H1 (cell line): ENCODE data around the gene KLHL41. TPM values are rescaled to one million over a fixed set of nuclear protein-coding genes. Genes with fewer than 3 reads are reported as not detected.
"Not testable (repeated sequence)": the region's sequence is repeated elsewhere in the genome, so short reads cannot be mapped to it uniquely, and the experiment has no call there.

ENCODE experiments used
- CTCF ChIA-PET: fragments of 300-600 bp; sonication (Branson Sonifier 250); formaldehyde crosslinking; loops from one replicate; lab custom pipeline; 2021; ENCODE audit not compliant: partially characterized antibody; lab: Charles Lee
- POLR2A ChIA-PET: fragments of 300-600 bp; sonication (Branson Sonifier 250); formaldehyde crosslinking; loops from one replicate; lab custom pipeline; 2021; ENCODE audit warnings: inconsistent platforms; ENCODE audit not compliant: partially characterized antibody; lab: Charles Lee
- DNase-seq, 2 experiments: peaks; one replicate each; pipeline versions ENCODE4 v3.0.0 to v3.0.0-alpha.2; 2010 to 2022; ENCODE audit warnings: low spot score in 2 of 2, low read depth in 1 of 2, mixed read lengths in 1 of 2
- FAIRE-seq: peaks from 2 replicates; lab custom pipeline; 2011; peaks lifted over from hg19 to GRCh38; lab: Jason Lieb, UNC
- H2AFZ ChIP-seq: 2 replicates; pipeline ENCODE4 v1.8.1; 2012; ENCODE audit warnings: low read length, inconsistent platforms
- H2AK5ac ChIP-seq: 2 replicates; pipeline ENCODE4 v1.6.1; 2013; ENCODE audit warnings: low read depth, low read length
- H2BK120ac ChIP-seq: replicated peaks from 2 replicates; pipeline ENCODE3; 2013; ENCODE audit warnings: low read depth, low read length, inconsistent platforms
- H2BK12ac ChIP-seq: 2 replicates; pipeline ENCODE4 v1.6.1; 2013; ENCODE audit warnings: low read depth, low read length
- H2BK15ac ChIP-seq: 2 replicates; pipeline ENCODE4 v1.6.1; 2013; ENCODE audit warnings: low read length
- H2BK20ac ChIP-seq: 2 replicates; pipeline ENCODE4 v1.6.1; 2013; ENCODE audit warnings: low read length
- H2BK5ac ChIP-seq: 2 replicates; pipeline ENCODE4 v1.6.1; 2013; ENCODE audit warnings: low read depth, low read length
- H3K14ac ChIP-seq: 2 replicates; pipeline ENCODE4 v1.6.1; 2013; ENCODE audit warnings: inconsistent platforms; ENCODE audit not compliant: insufficient read length
- H3K18ac ChIP-seq: 2 replicates; pipeline ENCODE4 v1.6.1; 2013; ENCODE audit warnings: low read length; ENCODE audit errors: extremely low read depth
- H3K23ac ChIP-seq: 2 replicates; pipeline ENCODE4 v1.6.1; 2013; ENCODE audit warnings: inconsistent platforms; ENCODE audit not compliant: insufficient read length
- H3K23me2 ChIP-seq: 2 replicates; pipeline ENCODE4 v1.6.1; 2013; ENCODE audit warnings: low read depth, low read length
- H3K27ac ChIP-seq: 2 replicates; pipeline ENCODE4 v1.6.1; 2011; ENCODE audit warnings: low read depth, low read length, inconsistent platforms
- H3K27me3 ChIP-seq, 4 experiments: replicated peaks in 1 of 4; 1 replicate in 1 of 4; 2 replicates in 3 of 4; pipeline versions ENCODE4 v1.6.1 to v1.8.1; 2011 to 2013; ENCODE audit warnings: low read length in 3 of 4, mild to moderate bottlenecking in 3 of 4, inconsistent platforms in 2 of 4, mixed read lengths in 2 of 4, moderate library complexity in 1 of 4; ENCODE audit not compliant: control insufficient read depth in 3 of 4, insufficient read depth in 3 of 4; ENCODE audit errors: extremely low read depth in 1 of 4
- H3K36me3 ChIP-seq, 4 experiments: 2 replicates each; pipeline versions ENCODE4 v1.6.1 to v1.8.1; 2011 to 2013; ENCODE audit warnings: mild to moderate bottlenecking in 4 of 4, low read length in 3 of 4, moderate library complexity in 2 of 4, control low read depth in 1 of 4, inconsistent platforms in 1 of 4; ENCODE audit not compliant: insufficient read depth in 4 of 4, control insufficient read depth in 2 of 4
- H3K4ac ChIP-seq: replicated peaks from 2 replicates; pipeline ENCODE3; 2013; ENCODE audit warnings: low read length, low read depth, mixed read lengths, inconsistent platforms; ENCODE audit not compliant: insufficient read length
- H3K4me1 ChIP-seq, 4 experiments: replicated peaks in 1 of 4; 1 replicate in 1 of 4; 2 replicates in 3 of 4; pipeline versions ENCODE4 v1.6.1 to v1.8.1; 2011 to 2013; ENCODE audit warnings: low read length in 3 of 4, inconsistent platforms in 2 of 4, mixed read lengths in 1 of 4; ENCODE audit not compliant: insufficient read depth in 4 of 4, control insufficient read depth in 3 of 4
- H3K4me2 ChIP-seq, 2 experiments: 2 replicates each; pipeline versions ENCODE4 v1.6.1 to v1.8.1; 2011 to 2013; ENCODE audit warnings: low read depth in 2 of 2, low read length in 2 of 2, control low read depth in 1 of 2, inconsistent platforms in 1 of 2, mild to moderate bottlenecking in 1 of 2; ENCODE audit not compliant: insufficient read depth in 1 of 2
- H3K4me3 ChIP-seq, 4 experiments: fragments of 200-600, 300-600 bp in 1 of 4; sonication (generic), shearing (Covaris generic), sonication (Bioruptor Twin) in 1 of 4; 2 replicates each; pipeline versions ENCODE4 v1.5.1 to v1.8.1; 2011 to 2016; ENCODE audit warnings: low read length in 4 of 4, low read depth in 3 of 4, control low read depth in 2 of 4, inconsistent platforms in 2 of 4, mild to moderate bottlenecking in 2 of 4, mixed read lengths in 1 of 4, moderate library complexity in 1 of 4; ENCODE audit not compliant: insufficient read depth in 2 of 4; ENCODE audit errors: extremely low read depth in 1 of 4
- H3K56ac ChIP-seq: replicated peaks from 2 replicates; pipeline ENCODE3; 2013; ENCODE audit warnings: low read depth, mild to moderate bottlenecking, mixed read lengths, low read length, inconsistent platforms; ENCODE audit not compliant: insufficient read length
- H3K79me1 ChIP-seq: 2 replicates; pipeline ENCODE4 v1.6.1; 2013; ENCODE audit warnings: low read depth, low read length, control low read depth
- H3K79me2 ChIP-seq, 2 experiments: 2 replicates each; pipeline versions ENCODE4 v1.6.1 to v1.8.1; 2012 to 2013; ENCODE audit warnings: low read length in 2 of 2, mild to moderate bottlenecking in 2 of 2, inconsistent platforms in 1 of 2; ENCODE audit not compliant: insufficient read depth in 2 of 2, control insufficient read depth in 1 of 2
- H3K9ac ChIP-seq, 4 experiments: replicated peaks in 1 of 4; 1 replicate in 1 of 4; 2 replicates in 3 of 4; pipeline versions ENCODE4 v1.6.1 to v1.8.1; 2011 to 2013; ENCODE audit warnings: low read depth in 3 of 4, low read length in 3 of 4, control low read depth in 2 of 4, mild to moderate bottlenecking in 2 of 4, moderate library complexity in 2 of 4, inconsistent platforms in 1 of 4; ENCODE audit errors: extremely low read depth in 1 of 4
- H3K9me3 ChIP-seq, 2 experiments: 2 replicates each; pipeline versions ENCODE4 v1.6.1 to v1.8.1; 2012 to 2013; ENCODE audit warnings: mild to moderate bottlenecking in 2 of 2, moderate library complexity in 2 of 2, control low read depth in 1 of 2, inconsistent platforms in 1 of 2, low read depth in 1 of 2, low read length in 1 of 2, mixed read lengths in 1 of 2; ENCODE audit not compliant: insufficient read depth in 2 of 2
- H4K20me1 ChIP-seq, 2 experiments: replicated peaks in 1 of 2; 2 replicates each; pipeline versions ENCODE3 to v1.8.1; 2011 to 2013; ENCODE audit warnings: inconsistent platforms in 2 of 2, low read length in 2 of 2, mild to moderate bottlenecking in 1 of 2; ENCODE audit not compliant: insufficient read depth in 2 of 2, control insufficient read depth in 1 of 2
- H4K5ac ChIP-seq: 2 replicates; pipeline ENCODE4 v1.6.1; 2013; ENCODE audit warnings: low read length, low read depth, mixed read lengths, inconsistent platforms; ENCODE audit not compliant: insufficient read length
- H4K8ac ChIP-seq: 2 replicates; pipeline ENCODE4 v1.8.0; 2013; ENCODE audit warnings: mild to moderate bottlenecking, moderate library complexity, low read length, inconsistent platforms; ENCODE audit not compliant: insufficient read depth; ENCODE audit errors: extremely low read depth
- H4K91ac ChIP-seq: replicated peaks from 2 replicates; pipeline ENCODE3; 2013; ENCODE audit warnings: low read length, mixed read lengths, inconsistent platforms; ENCODE audit not compliant: insufficient read length
- WGBS, 2 experiments: shearing (Covaris generic) in 1 of 2; methylation state at CpG; one replicate each; pipeline versions ENCODE4 v1.1.6 to v1.1.7; 2013 to 2015; ENCODE audit warnings: low lambda C conversion rate in 2 of 2, mixed read lengths in 2 of 2, inconsistent platforms in 1 of 2, low coverage in 1 of 2, missing lambda C conversion rate in 1 of 2; ENCODE audit not compliant: insufficient replicate concordance in 2 of 2, insufficient coverage in 1 of 2, insufficient read length in 1 of 2; ENCODE audit errors: extremely low coverage in 1 of 2, missing lambda C conversion rate in 1 of 2; 5-methylcytosine and 5-hydroxymethylcytosine counted together
- polyA plus RNA-seq, 7 experiments: library from polyadenylated mRNA; depleted of rRNA in 3 of 7; stranded (reverse) in 5 of 7; unstranded in 2 of 7; fragments of >200 nt in 5 of 7; fragments of 200-250 nt in 2 of 7; gene quantifications; 1 replicate in 5 of 7; 2 replicates in 1 of 7; 4 replicates in 1 of 7; pipeline versions ENCODE4 v1.2.1 to v1.2.3, GENCODE V29; 2011 to 2013; ENCODE audit warnings: missing spikeins in 2 of 7, mixed read lengths in 2 of 7
- total RNA-seq: library from RNA; stranded (reverse); fragmentation: NEBNext Ultra II Directional; extraction: Animal tissue kit (Norgen Biotek cat#: 25700); gene quantifications from 2 replicates; pipeline ENCODE4 v1.2.1, GENCODE V29; 2021

The KLHL41 gene
- total and polyA plus RNA-seq, 2 of the 8 experiments (the other 6 are each of a cell fraction or from before 2014, with no cell fraction given): not detected

DNA sequence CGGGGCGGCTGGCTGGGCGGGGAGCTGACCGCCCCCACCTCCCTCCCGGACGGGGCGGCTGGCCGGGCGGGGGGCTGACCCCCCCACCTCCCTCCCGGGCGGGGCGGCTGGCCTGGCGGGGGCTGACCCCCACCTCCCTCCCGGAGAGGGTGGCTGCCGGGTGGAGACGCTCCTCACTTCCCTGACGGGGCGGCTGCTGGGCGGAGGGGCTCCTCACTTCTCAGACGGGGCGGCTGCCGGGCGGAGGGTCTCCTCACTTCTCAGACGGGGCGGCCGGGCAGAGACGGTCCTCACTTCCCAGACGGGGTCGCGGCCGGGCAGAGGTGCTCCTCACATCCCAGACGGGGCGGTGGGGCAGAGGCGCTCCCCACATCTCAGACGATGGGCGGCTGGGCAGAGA lies 65.8 kb downstream of the KLHL41 start:
- H4K8ac ChIP-seq, H3K79me1 ChIP-seq, H2AK5ac ChIP-seq, H3K9ac ChIP-seq, H2AFZ ChIP-seq, H3K14ac ChIP-seq, H3K18ac ChIP-seq, DNase-seq, H4K20me1 ChIP-seq, H3K4me2 ChIP-seq, H2BK12ac ChIP-seq, CTCF ChIA-PET, H3K27ac ChIP-seq, H3K56ac ChIP-seq, H3K23ac ChIP-seq, H3K4me1 ChIP-seq, H3K36me3 ChIP-seq, H2BK5ac ChIP-seq, H2BK15ac ChIP-seq, H4K5ac ChIP-seq, H2BK120ac ChIP-seq, H3K23me2 ChIP-seq, H3K9me3 ChIP-seq, H3K4me3 ChIP-seq, H4K91ac ChIP-seq, H2BK20ac ChIP-seq, FAIRE-seq, H3K4ac ChIP-seq, H3K27me3 ChIP-seq: not testable (repeated sequence)
- POLR2A ChIA-PET: interaction anchor here (0.7 kb wide), 1 partner anchor 9 kb away, joined by 3 read pairs; no protein-coding TSS in a partner anchor
- H3K79me2 ChIP-seq: peaks cover 0 to 30% of the 10 kb centered on the region in 2 experiments; a peak in 3 of 4 replicates
- WGBS, 2 experiments: no CpG with 5 or more reads among the region's 36 CpGs

Other genes starting within 250 kb of the KLHL41 start
- gene LRP2, start 147.2 kb upstream of the KLHL41 start, total RNA-seq: 2.4 and 2.9 TPM in 2 replicates
- 2.0 and 2.5 TPM in 2 replicates for gene LRP2, start 147.2 kb upstream of the KLHL41 start, polyA plus RNA-seq (2011; rRNA removed)
- 0.20 and 0.31 TPM in 2 replicates for gene BBS5, start 30.2 kb upstream of the KLHL41 start, total RNA-seq
- 0.36 and 0.50 TPM in 2 replicates for gene BBS5, start 30.2 kb upstream of the KLHL41 start, polyA plus RNA-seq (2011; rRNA removed)
- gene FASTKD1, start 64.2 kb downstream of the KLHL41 start, total RNA-seq: 69.2 and 70.8 TPM in 2 replicates
- 10.9 and 18.7 TPM in 2 replicates for gene FASTKD1, start 64.2 kb downstream of the KLHL41 start, polyA plus RNA-seq (2011; rRNA removed)
- 65.7 and 71.0 TPM in 2 replicates for gene PPIG, start 74.6 kb downstream of the KLHL41 start, total RNA-seq
- gene PPIG, start 74.6 kb downstream of the KLHL41 start, polyA plus RNA-seq (2011; rRNA removed): 10.2 and 14.7 TPM in 2 replicates
- gene CFAP210, start 184.7 kb downstream of the KLHL41 start, total RNA-seq: 0.37 and 0.86 TPM in 2 replicates
- gene CFAP210, start 184.7 kb downstream of the KLHL41 start, polyA plus RNA-seq (2011; rRNA removed): 0.03 and 0.06 TPM in 2 replicates
- gene PHOSPHO2, start 184.8 kb downstream of the KLHL41 start, total RNA-seq: 8.5 and 9.5 TPM in 2 replicates
- gene PHOSPHO2, start 184.8 kb downstream of the KLHL41 start, polyA plus RNA-seq (2011; rRNA removed): 1.9 and 2.4 TPM in 2 replicates
- gene KLHL23, start 224.1 kb downstream of the KLHL41 start, total RNA-seq: 63.8 and 67.0 TPM in 2 replicates
- 16.4 and 28.1 TPM in 2 replicates for gene KLHL23, start 224.1 kb downstream of the KLHL41 start, polyA plus RNA-seq (2011; rRNA removed)